Upper lobe of left lung (tissue), 6 donors: Measurements from ENCODE around the gene UQCR10. TPM values are rescaled to one million over a fixed set of nuclear protein-coding genes. Genes with fewer than 3 reads are reported as not detected.
A peak's percentile ranks its signal among the peaks of the same experiment; 100 is the strongest.

Experiments
- ATAC-seq, 2 donors: fragments of 200-7000 bp; cut with Tn5 transposase; one replicate each; pipeline ENCODE4 v1.9.1; 2022; ENCODE audit warnings: mild to moderate bottlenecking in 2 of 2, moderate library complexity in 2 of 2; ENCODE audit not compliant: low FRiP score in 2 of 2
- DNase-seq, 2 donors: peaks; one replicate each; pipeline ENCODE4 v3.0.0-alpha.2; 2019 to 2020
- H3K27ac ChIP-seq, 4 donors: fragments of 200-600 bp; sonication (generic); one replicate each; pipeline ENCODE4 v1.5.1; 2016 to 2019
- H3K27me3 ChIP-seq, 4 donors: fragments of 200-600 bp; sonication (generic); one replicate each; pipeline ENCODE4 v1.5.1; 2017 to 2019
- H3K36me3 ChIP-seq, 4 donors: fragments of 200-600 bp; sonication (generic); one replicate each; pipeline ENCODE4 v1.5.1; 2016 to 2019
- H3K4me1 ChIP-seq, 4 donors: fragments of 200-600 bp; sonication (generic); one replicate each; pipeline ENCODE4 v1.5.1; 2018 to 2019
- H3K4me3 ChIP-seq, 4 donors: fragments of 200-600 bp; sonication (generic); one replicate each; pipeline ENCODE4 v1.5.1; 2017 to 2019; ENCODE audit warnings: mild to moderate bottlenecking in 2 of 4, moderate library complexity in 1 of 4
- H3K9me3 ChIP-seq, 4 donors: fragments of 200-600 bp; sonication (generic); one replicate each; pipeline ENCODE4 v1.5.1; 2018 to 2019
- EP300 ChIP-seq, 4 donors: sonication (generic); formaldehyde crosslinking; IDR thresholded peaks; one replicate each; pipeline ENCODE4 v1.5.1; 2017; ENCODE audit warnings: antibody characterized with exemption in 4 of 4, control low read depth in 2 of 4
- POLR2A ChIP-seq, 4 donors: fragments of 450-650 bp; IDR thresholded peaks; one replicate each; pipeline ENCODE4 v1.5.1; 2016 to 2017; ENCODE audit warnings: antibody characterized with exemption in 4 of 4, mild to moderate bottlenecking in 2 of 4
- POLR2AphosphoS5 ChIP-seq, 2 donors: sonication (generic); formaldehyde crosslinking; IDR thresholded peaks; one replicate each; pipeline ENCODE4 v1.5.1; 2017; ENCODE audit warnings: antibody characterized with exemption in 2 of 2
- WGBS, 2 donors: methylation state at CpG; one replicate each; pipeline ENCODE4 v1.1.5; 2017 to 2018; 5-methylcytosine and 5-hydroxymethylcytosine counted together
- small RNA-seq, 4 donors: library from RNA; depleted of rRNA; stranded (forward); fragments of <200 nt; gene quantifications; one replicate each; pipeline ENCODE3, GENCODE V24; 2016
- total RNA-seq, 6 donors: library from RNA; depleted of rRNA in 4 of 6; stranded (reverse); fragments of >200 nt in 4 of 6; gene quantifications; one replicate each; pipeline versions ENCODE4 v1.1.0 to v1.2.1, GENCODE V29; 2016 to 2021
- TF ChIP-seq, protein P1 (sequence below), 6 experiments: fragments of 450-650 bp in 4 of 6; fragments of 200-600 bp in 2 of 6; sonication (generic) in 2 of 6; IDR thresholded peaks; one replicate each; pipeline ENCODE4 v1.5.1; 2016 to 2019; ENCODE audit warnings: antibody characterized with exemption in 6 of 6
- donor health status: DM: no; HTN: no; CAD: no; lungs with moderate emphysema.
- donor health status: DM: no; HTN: yes; CAD: no; lungs with severe emphysema.

Gene UQCR10
- total RNA-seq, 6 donors from 2014 or later: 50.5 to 107 (median 78.2) TPM

DNA sequence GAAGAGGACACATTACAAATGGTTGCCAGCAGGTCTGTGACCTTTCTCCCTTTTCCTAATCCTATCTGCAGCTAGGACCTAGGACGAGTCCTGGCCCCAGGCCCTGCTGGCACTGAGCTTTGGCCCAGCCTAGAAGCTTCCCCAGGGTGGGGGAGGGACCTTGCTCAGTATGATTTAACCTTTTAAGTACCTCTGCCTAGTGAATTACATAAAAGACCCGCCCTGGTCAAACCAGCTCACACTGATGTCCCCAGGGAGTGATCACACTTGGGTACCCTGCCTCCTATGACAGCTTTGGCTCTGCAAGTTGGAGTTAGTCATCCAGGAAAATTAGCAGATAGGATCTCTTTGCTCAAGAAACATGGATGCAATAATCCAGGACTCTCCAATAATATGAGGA, 49.0 kb downstream of the UQCR10 start:
- Histone ChIP-seq H3K27ac (peak overlapping the region in 1 of 4 donors; percentile 20), H3K9me3 (no peaks in the 10 kb centered on the region), H3K4me1 (peaks cover 10 to 32% (median 12%) of the 10 kb centered on the region in 4 donors), H3K27me3 (no peaks in the 10 kb centered on the region), H3K4me3 (no peak overlapping the region), H3K36me3 (peaks cover 18 to 94% (median 55%) of the 10 kb centered on the region in 4 donors)
- DNase-seq: no peak
- peak in 1 of 2 donors; percentile 56 for ATAC-seq
- TF ChIP-seq, protein P1, sequence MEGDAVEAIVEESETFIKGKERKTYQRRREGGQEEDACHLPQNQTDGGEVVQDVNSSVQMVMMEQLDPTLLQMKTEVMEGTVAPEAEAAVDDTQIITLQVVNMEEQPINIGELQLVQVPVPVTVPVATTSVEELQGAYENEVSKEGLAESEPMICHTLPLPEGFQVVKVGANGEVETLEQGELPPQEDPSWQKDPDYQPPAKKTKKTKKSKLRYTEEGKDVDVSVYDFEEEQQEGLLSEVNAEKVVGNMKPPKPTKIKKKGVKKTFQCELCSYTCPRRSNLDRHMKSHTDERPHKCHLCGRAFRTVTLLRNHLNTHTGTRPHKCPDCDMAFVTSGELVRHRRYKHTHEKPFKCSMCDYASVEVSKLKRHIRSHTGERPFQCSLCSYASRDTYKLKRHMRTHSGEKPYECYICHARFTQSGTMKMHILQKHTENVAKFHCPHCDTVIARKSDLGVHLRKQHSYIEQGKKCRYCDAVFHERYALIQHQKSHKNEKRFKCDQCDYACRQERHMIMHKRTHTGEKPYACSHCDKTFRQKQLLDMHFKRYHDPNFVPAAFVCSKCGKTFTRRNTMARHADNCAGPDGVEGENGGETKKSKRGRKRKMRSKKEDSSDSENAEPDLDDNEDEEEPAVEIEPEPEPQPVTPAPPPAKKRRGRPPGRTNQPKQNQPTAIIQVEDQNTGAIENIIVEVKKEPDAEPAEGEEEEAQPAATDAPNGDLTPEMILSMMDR (IDR thresholded peaks at IDR 0.05): no peak
- TF ChIP-seq EP300 (IDR thresholded peaks at IDR 0.05) (no peak), POLR2A (IDR thresholded peaks at IDR 0.05) (no peak)
- 60 to 86% methylated on average over 1 to 2 of the region's 2 CpGs for WGBS, 2 donors

DNA sequence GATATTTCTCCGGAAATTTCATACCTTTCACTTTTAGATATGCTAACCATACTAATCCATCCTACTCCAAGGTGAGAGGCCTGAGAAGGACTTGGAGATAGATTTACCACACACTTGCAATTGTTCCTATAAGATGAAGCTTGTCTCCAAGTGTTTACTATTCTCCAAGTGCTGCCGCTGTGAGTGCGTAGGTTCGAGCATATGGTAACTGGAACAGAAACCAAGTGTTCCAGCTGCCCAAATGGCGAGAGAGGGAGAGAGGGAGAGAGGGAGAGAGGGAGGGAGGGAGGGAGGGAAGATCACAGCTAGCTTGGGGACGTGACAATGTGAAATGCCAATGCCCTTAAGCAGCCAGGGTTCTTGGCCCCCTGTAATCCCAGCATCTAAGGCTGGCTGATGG, 49.4 kb downstream of the UQCR10 start:
- H3K4me1 ChIP-seq: peaks cover 12 to 32% (median 12%) of the 10 kb centered on the region in 4 donors
- H3K27ac ChIP-seq: peak overlapping the region in 1 of 4 donors; percentile 13

GRCh38 chr22:29816980-29817379, 49.8 kb downstream of the UQCR10 start:
- Histone ChIP-seq H3K27ac (peak overlapping the region in 1 of 4 donors; percentile 13), H3K9me3 (no peaks in the 10 kb centered on the region), H3K4me3 (no peak overlapping the region), H3K27me3 (no peaks in the 10 kb centered on the region), H3K36me3 (peaks cover 18 to 94% (median 51%) of the 10 kb centered on the region in 4 donors), H3K4me1 (peaks cover 9 to 32% (median 14%) of the 10 kb centered on the region in 4 donors)
- no peak for TF ChIP-seq EP300 (IDR thresholded peaks at IDR 0.05)
- DNase-seq (no peak), ATAC-seq (no peak)
- WGBS, 2 donors: 83 to 89% methylated on average over 2 of the region's 2 CpGs

More for the DNA sequence above, 49.4 kb downstream of the UQCR10 start:
- H3K9me3 ChIP-seq: no peaks in the 10 kb centered on the region
- DNase-seq (no peak), ATAC-seq (no peak)
- H3K4me3 ChIP-seq: no peak overlapping the region
- H3K36me3 ChIP-seq: peaks cover 18 to 94% (median 51%) of the 10 kb centered on the region in 4 donors
- TF ChIP-seq POLR2AphosphoS5 (IDR thresholded peaks at IDR 0.05): no peak
- TF ChIP-seq POLR2A (IDR thresholded peaks at IDR 0.05): no peak
- no peak for TF ChIP-seq EP300 (IDR thresholded peaks at IDR 0.05)
- TF ChIP-seq, protein P1 (IDR thresholded peaks at IDR 0.05): no peak
- no peaks in the 10 kb centered on the region for H3K27me3 ChIP-seq
- WGBS, 2 donors: 66 to 71% methylated on average over 6 of the region's 6 CpGs

- peaks cover 9 to 25% (median 13%) of the 10 kb centered on the region in 4 donors for H3K4me1 ChIP-seq
- no peak overlapping the region for H3K4me3 ChIP-seq
- no peak overlapping the region for H3K27ac ChIP-seq
- no peaks in the 10 kb centered on the region for H3K27me3 ChIP-seq
- ATAC-seq (no peak), DNase-seq (no peak)
- 100% methylated on average over 1 of the region's 1 CpG for WGBS, 2 donors
- H3K9me3 ChIP-seq: no peaks in the 10 kb centered on the region
- TF ChIP-seq, protein P1 (IDR thresholded peaks at IDR 0.05): no peak
- TF ChIP-seq POLR2A (IDR thresholded peaks at IDR 0.05) (no peak), EP300 (IDR thresholded peaks at IDR 0.05) (no peak), POLR2AphosphoS5 (IDR thresholded peaks at IDR 0.05) (no peak)
- peaks cover 11 to 94% (median 47%) of the 10 kb centered on the region in 4 donors for H3K36me3 ChIP-seq
Measured at GRCh38 chr22:29817724-29818123, 50.6 kb downstream of the UQCR10 start.

DNA sequence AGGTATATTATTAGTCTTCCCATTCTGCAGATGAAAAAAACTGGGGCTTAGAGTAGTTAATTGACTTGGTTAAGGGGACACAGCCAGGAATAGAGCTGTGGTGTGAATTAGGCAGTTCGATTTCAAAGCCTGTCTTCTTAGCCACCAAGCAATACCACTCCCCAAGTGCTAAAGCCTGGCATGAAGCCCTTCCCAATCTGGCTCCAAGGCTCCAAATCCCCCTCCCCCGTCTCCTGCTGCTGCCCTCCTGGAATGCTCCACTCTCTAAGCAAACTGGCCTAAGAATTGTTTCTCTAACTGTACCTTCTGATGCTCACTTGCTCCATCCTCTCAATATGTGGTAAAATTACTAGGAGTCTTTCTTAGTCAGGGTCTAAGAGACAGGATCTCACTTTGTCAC, 52.3 kb downstream of the UQCR10 start:
- Histone ChIP-seq H3K9me3 (no peaks in the 10 kb centered on the region), H3K36me3 (peaks cover 7 to 94% (median 50%) of the 10 kb centered on the region in 4 donors), H3K4me1 (peaks cover 9 to 25% (median 13%) of the 10 kb centered on the region in 4 donors), H3K27me3 (no peaks in the 10 kb centered on the region), H3K4me3 (no peak overlapping the region), H3K27ac (no peak overlapping the region)
- no peak for TF ChIP-seq POLR2A (IDR thresholded peaks at IDR 0.05)
- no peak for TF ChIP-seq EP300 (IDR thresholded peaks at IDR 0.05)
- TF ChIP-seq, protein P1 (IDR thresholded peaks at IDR 0.05): no peak
- no peak for TF ChIP-seq POLR2AphosphoS5 (IDR thresholded peaks at IDR 0.05)
- ATAC-seq (no peak), DNase-seq (no peak)
- WGBS, 2 donors: 91 to 100% methylated on average over 2 of the region's 2 CpGs

Small RNA genes within 50 kb of the gene (small RNA-seq; reads per million reads assigned to genes)
- gene RF00019: 0 reads per million in 4 donors

Other genes with a start within 250 kb of the UQCR10 start
- gene THOC5, start 213.6 kb upstream of the UQCR10 start, total RNA-seq: 100 to 1,000 TPM in 1 of 6 donors, 10 to 100 TPM in 5; 30.1 to 126 (median 57.4) TPM
- 10 to 100 TPM; 16.8 to 32.8 (median 21.8) TPM for gene NIPSNAP1, start 186.3 kb upstream of the UQCR10 start, total RNA-seq
- gene NF2, start 163.7 kb upstream of the UQCR10 start, total RNA-seq: 10 to 100 TPM; 31.2 to 43.8 (median 41.3) TPM
- under 1 TPM in 2 of 6 donors, not detected in 4; 0.15 to 0.44 TPM for gene CABP7, start 47.4 kb upstream of the UQCR10 start, total RNA-seq
- 10 to 100 TPM in 5 of 6 donors, 1 to 10 TPM in 1; 9.4 to 24.4 (median 22.4) TPM for gene ZMAT5, start 362 bp upstream of the UQCR10 start, total RNA-seq
- 100 to 1,000 TPM in 1 of 6 donors, 10 to 100 TPM in 5; 42.3 to 129 (median 64.3) TPM for gene ASCC2, start 70.9 kb downstream of the UQCR10 start, total RNA-seq
- 100 to 1,000 TPM in 2 of 6 donors, 10 to 100 TPM in 4; 50.3 to 117 (median 70.9) TPM for gene MTMR3, start 115.8 kb downstream of the UQCR10 start, total RNA-seq